Keratinocyte (primary cell): ENCODE measurements around the gene ABCC6.
"Not testable (repeated sequence)": the region's sequence is repeated elsewhere in the genome, so short reads cannot be mapped to it uniquely, and the experiment has no call there.

ENCODE experiments used
- CTCF ChIP-seq, 3 experiments: IDR thresholded peaks in 1 of 3; conservative IDR thresholded peaks in 1 of 3; optimal IDR thresholded peaks in 1 of 3; 2 replicates in 2 of 3; 3 replicates in 1 of 3; pipeline versions ENCODE3 to v1.5.1; 2011; ENCODE audit warnings: low read length in 3 of 3, mild to moderate bottlenecking in 3 of 3, moderate library complexity in 2 of 3, control low read depth in 1 of 3, inconsistent platforms in 1 of 3; ENCODE audit not compliant: insufficient read depth in 2 of 3; ENCODE audit errors: extremely low read depth in 1 of 3
- EZH2 ChIP-seq: IDR thresholded peaks from one replicate; pipeline ENCODE4 v1.6.1; 2012; ENCODE audit warnings: inconsistent platforms, mild to moderate bottlenecking, low read length, moderate library complexity

GRCh38 chr16:16221382-16221781 lies 1.9 kb downstream of the ABCC6 start:
- TF ChIP-seq CTCF (optimal IDR thresholded peaks at IDR 0.05 in 1 of 3, IDR thresholded peaks at IDR 0.05 in 1 of 3, conservative IDR thresholded peaks at IDR 0.05 in 1 of 3; ENCODE audit: extremely low read depth in 1 of 3, insufficient read depth in 2 of 3, low read length in 3 of 3); EZH2: not testable (repeated sequence)
